HG02642 (cell line): ENCODE data around the gene TMBIM1.
"Not testable (repeated sequence)": the region's sequence is repeated elsewhere in the genome, so short reads cannot be mapped to it uniquely, and the experiment has no call there.

Source experiments
- ATAC-seq: cut with Tn5 transposase; IDR thresholded peaks from one replicate; pipeline ENCODE4 v1.9.1; 2021; ENCODE audit warnings: mild to moderate bottlenecking; ENCODE audit not compliant: unreplicated experiment, poor library complexity

TMBIM1 gene

DNA sequence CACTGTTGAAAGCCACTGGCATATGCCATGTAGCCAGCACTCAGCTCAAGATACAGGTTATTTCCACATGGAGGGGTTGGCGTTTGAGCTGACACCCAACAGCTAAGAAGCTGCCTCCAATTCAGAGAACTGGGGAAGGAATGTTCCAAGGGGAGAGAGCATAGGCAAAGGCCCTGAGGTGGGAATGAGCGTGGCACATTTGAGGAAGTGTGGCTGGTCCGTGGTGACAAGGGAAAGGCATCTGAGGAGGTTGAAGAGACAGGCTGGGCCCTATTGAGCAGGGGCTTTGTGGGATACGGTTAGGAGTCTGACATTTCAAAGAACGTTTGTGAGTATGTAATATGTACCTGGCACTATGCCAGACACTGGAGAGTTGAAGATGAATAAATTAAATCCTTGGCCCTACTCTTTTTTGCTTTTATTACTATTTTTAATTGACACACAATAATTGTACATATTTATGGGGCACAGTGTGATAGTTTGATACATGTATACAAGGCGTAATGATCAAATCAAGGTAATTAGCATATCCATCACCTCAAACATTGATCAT lies 27.6 kb upstream of the TMBIM1 start:
- ATAC-seq = no peak

- ATAC-seq = no peak
These were observed 25.9 kb upstream of the TMBIM1 start for GRCh38 chr2:218318241-218318640.

DNA sequence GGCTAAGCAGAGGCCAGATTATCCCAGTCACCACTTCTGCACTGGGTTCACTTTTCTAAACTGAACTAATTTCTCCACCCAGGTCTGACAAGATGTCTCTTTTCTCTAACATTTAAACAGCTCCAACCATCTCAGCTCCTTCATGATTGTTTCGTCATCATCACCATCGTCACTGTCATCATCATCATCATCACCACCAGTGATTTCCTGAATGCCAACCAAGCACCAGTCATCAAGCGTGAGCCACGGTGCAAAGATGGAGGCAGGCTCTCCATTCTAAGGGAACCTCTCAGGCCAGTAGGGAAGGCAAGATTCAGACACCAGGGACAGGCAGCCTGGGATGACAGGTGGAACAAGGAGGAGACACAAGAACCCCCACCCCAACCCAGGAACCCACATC lies 25.5 kb upstream of the TMBIM1 start:
- ATAC-seq = no peak

DNA sequence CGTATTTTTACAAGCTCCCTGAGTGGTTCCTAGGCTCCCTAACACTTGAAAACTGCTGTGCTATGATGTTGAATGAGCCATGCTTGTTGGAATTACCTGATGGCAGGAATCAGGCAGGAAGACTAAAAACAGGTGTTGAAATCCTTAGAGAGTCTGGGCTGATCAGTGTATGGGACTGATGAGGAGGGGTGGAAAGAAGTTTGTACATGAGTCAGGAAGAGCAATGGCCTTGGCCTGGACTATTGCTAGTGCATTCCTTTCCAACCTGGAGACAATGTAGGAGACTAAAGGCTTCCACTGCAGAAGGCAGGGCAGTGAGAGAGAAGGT lies 25.0 kb upstream of the TMBIM1 start:
- no peak for ATAC-seq

- ATAC-seq = no peak
These were observed 23.1 kb upstream of the TMBIM1 start for GRCh38 chr2:218315397-218315796.

- not testable (repeated sequence) for ATAC-seq
These were observed 22.5 kb upstream of the TMBIM1 start for GRCh38 chr2:218314764-218315163.

DNA sequence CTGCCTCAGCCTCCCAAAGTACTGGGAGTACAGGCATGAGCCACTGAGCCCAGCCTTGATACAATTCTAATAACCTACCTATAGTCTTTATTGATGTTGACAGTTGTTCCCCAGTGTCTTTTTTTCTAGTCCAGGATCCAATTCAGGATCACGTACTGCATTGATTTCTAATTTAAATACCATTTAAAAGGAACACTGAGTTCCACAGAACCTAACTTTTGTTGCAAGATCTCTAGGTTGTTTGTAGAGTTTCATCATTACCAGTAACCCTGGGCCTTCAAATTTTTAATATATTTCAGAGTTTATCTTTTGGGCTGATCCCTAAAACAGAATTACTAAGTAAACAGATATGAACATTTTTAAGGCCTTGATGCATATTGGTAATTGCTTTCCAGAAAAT lies 21.1 kb upstream of the TMBIM1 start:
- ATAC-seq = no peak

DNA sequence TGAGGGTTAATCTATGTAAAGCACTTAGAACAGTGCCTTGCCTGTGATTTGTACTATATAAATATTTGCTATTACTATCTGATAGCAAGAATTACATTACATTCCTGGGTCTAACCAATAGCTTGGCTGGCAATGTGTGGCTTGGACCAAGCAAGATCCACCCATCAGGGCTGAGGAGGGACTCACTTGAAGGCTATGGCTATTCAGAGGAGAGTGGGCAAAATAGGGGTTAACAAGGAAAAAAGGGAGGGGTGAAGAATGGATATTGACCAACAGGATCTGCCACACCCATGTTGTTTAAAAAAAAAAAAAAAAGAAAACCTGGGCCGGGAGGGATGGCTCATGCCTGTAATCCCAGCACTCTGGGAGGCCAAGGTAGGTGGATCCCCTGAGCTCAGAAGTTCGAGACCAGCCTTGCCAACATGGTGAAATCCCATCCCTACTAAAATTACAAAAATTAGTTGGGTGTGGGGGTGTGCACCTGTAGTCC lies 20.0 kb upstream of the TMBIM1 start:
- no peak for ATAC-seq

- ATAC-seq = not testable (repeated sequence)
These were observed 19.4 kb upstream of the TMBIM1 start for GRCh38 chr2:218311541-218312266.

DNA sequence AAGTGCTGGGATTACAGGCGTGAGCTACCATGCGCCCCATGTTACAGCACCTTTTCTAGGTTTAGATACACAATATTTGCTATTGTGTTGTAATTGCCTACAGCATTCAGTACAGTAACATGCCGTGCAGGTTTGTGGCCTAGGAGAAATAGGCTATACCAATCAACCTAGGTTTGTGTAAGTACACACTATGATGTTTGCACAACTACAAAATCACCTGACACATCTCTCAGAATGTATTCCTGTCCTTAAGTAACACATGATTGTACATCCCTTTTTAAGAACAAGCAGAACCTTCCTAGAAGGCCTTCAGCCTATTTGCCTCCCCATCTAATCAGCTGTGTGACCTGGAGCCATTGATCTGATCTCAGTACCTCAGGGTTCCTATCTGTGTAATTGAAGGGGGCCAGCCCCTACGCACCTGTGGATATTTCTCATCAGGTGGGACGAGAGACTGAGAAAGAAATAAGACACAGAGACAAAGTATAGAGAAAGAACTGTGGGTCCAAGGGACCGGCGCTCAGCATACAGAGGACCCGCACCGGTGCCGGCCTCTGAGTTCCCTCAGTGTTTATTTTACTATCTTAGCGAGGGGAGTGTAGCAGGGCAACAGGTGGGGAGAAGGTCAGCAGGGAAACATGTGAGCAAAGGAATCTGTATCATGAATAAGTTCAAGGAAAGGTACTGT lies 18.7 kb upstream of the TMBIM1 start:
- ATAC-seq = no peak

DNA sequence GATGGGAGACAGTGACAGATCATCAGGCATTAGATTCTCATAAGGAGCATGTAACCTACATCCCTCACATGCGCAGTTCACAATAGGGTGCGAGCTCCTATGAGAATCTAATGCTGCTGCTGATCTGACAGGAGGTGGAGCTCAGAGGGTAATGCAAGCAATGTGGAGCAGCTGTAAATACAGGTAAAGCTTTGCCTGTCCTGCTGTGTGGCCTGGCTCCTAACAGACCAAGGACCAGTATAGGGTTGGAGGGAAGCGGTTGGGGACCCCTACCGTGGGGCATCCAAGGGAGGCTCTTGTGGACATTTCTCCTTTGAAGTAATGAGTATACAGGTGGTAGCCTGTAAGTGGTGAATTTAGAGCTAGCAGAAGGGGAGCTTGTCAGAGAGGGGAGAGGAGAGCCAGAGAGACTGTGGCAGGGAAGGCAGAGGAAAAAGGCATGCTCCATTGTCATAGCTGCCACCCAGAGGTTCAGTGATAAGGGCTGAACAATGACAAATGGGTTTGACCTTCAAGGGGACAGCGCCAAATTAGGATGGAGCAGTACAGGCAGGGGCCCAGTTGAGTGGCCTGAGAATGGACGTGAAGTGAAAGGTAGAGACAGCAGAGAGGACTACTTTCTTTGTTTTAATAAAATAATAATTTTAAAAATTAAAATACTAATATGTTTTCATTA lies 15.2 kb upstream of the TMBIM1 start:
- ATAC-seq = no peak

DNA sequence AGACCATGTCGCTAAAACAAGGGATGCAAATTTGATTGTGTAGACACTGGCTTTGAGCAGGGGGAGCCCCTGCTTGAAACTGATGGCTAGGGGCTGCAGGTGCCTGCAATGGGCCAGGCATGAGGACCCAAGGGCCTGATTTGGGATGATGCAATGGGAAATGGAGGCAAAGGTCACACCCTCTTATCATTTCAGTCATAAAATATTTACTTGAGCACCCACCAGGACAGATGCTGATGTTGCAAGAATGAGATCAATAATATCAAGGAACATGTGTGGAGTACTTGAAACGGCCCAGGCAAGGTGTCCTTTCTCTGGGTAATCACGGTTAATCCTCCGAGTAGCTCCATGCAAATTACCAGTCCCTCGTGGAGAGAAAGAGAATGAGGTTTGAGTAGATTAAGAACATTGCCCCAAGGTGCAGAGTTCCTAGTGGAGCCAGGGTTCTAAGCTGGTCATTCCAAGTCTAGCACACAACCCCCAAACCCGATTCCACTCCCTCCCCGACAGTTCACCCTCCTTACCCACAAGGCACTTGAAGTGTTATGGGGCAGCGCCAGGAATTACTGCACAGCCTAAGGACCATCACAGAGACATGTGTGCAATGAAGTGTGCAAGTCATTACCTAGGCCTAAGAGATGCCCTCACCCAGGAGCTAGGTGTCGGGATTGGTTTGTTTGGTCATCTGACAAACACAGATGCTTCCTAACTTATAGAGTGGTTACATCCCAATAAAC lies 14.0 kb upstream of the TMBIM1 start:
- no peak for ATAC-seq

GRCh38 chr2:218305383-218305782 lies 13.1 kb upstream of the TMBIM1 start:
- ATAC-seq = no peak

GRCh38 chr2:218301176-218301819 lies 9.0 kb upstream of the TMBIM1 start:
- peak; percentile 86 for ATAC-seq

DNA sequence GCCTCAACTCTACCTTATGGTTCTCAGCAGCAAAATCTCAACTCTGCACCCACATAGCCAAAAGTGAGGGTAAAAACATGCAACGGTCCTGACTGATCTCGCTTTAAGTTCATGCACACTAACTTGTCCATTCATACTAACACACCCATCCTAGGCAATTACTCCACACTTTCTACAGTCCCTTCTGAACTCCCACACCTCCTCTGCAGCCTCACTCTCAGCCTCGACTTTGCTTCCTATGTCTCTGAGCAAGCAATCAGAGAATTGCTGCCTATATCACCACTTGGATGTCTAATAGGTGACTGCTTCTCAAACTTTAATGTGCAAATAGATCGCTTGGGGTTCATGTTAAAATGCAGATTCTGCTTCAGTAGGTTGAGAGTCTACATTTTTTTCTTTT lies 7.8 kb upstream of the TMBIM1 start:
- no peak for ATAC-seq

DNA sequence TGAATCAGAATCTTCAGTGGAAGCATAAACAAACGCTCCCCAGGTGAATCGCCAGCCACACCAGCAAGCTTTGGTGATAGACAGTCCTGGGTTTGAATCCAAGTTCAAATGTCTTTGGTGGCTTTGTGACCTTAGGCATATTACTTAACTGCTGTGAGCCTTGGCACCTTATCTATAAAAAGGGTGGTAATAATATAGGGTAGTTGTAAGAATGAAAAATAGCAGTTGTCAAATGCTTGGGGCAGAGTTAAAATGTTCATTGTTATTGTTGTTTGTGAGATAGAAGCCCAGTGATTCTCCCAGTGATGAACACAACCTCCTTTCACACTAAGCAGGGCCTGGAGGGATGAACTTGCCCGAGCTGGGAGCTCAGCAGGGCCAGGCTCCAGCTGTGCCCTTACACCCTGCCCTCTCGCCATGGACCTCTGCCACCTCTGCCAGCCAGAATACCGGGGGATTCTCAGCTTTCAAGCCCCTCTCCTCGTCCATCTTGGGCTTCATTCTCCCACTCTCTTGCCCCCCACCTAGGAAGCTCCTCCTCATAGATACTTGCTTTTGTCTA lies 6.1 kb upstream of the TMBIM1 start:
- no peak for ATAC-seq

DNA sequence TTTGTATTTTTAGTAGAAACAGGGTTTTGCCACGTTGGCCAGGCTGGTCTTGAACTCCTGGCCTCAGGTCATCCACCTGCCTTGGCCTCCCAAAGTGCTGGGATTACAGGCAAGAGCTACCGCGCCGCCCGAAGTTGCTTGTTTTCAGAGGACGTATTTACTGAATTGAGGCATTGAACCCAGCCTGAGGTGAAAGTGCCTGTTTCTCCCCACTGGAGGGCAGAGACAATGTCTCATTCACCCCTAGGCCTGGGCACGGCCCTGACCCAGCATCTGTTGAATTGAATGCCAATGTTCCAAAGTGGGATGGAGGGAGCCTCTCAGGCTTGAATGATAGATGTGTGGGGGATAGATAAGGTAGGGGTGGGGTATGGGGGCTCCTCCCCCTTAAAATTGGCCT lies 4.5 kb upstream of the TMBIM1 start:
- no peak for ATAC-seq

DNA sequence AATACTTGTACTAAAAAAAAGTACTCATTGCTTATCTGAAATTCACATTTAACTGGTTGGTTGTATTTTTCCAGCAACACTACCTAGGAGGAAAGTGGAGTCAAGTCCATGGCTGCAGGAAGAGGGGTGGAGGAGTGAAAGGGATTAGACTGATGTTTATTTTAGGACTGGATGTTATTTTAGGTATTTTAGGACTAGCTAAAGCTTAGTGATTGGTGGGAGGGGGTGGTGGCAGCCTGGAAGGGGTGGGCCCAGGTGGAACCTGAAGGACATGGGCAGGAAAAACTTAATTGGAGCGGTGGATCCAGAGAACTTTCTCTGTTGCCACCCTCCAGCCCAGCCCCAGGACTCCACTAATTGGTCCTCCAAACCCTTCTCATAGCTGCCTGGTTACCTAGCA lies 3.9 kb upstream of the TMBIM1 start:
- ATAC-seq = no peak

- no peak for ATAC-seq
These were observed 2.7 kb upstream of the TMBIM1 start for GRCh38 chr2:218295029-218295428.
